NCI-H1436 (cell line): ENCODE results near the gene RGS16.
A peak's percentile ranks its signal among the peaks of the same experiment; 100 is the strongest.
"Not testable (repeated sequence)": the region's sequence is repeated elsewhere in the genome, so short reads cannot be mapped to it uniquely, and the experiment has no call there.

Experiments
- DNase-seq: peaks from one replicate; lab custom pipeline; 2025; lab: John Stamatoyannopoulos, UW

The RGS16 gene

GRCh38 chr1:182604175-182605164 lies at the start of gene RGS16:
Gene RGS16 (minus strand): TSS chr1:182604389. CDS start chr1:182604259, 130 bp downstream.
- DNase-seq = peak; percentile 88

GRCh38 chr1:182653986-182654385 lies 49.8 kb upstream of the RGS16 start:
- DNase-seq = no peak

GRCh38 chr1:182652933-182653332 lies 48.7 kb upstream of the RGS16 start:
- no peak for DNase-seq

- no peak for DNase-seq
Observed at GRCh38 chr1:182651339-182651724, 47.1 kb upstream of the RGS16 start.

DNA sequence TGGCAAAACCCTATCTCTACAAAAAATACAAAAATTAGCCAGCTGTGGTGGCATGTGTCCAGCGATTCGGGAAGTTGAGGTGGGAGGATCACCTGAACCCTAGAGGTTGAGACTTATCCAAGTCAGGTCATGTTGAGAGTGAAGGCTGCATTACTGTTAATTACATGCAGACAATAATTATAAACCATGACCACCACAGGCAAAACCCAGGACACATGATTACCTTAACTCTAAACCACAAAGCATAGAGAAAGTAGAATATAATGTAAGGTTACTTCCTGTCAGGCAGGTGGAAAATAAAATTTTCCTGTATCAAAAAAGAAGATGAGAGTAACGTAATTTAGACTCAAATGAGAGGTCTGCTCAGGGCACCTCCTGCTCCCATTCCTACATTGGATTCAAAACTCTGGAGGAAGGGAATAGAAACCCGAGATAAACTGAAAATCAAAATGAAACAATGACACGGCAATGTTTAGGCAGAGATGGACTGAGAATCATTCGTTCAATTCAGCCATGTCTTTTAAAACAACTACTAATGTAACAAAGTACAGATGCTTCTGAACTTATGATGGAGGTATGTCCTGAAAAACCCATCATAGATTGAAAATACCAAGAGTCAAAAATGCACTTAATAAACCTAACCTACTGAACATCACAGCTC lies 46.6 kb upstream of the RGS16 start:
- DNase-seq = no peak

- DNase-seq = no peak
Observed at GRCh38 chr1:182649041-182649440, 44.9 kb upstream of the RGS16 start.

- DNase-seq = no peak
Observed at GRCh38 chr1:182646739-182647138, 42.5 kb upstream of the RGS16 start.

DNA sequence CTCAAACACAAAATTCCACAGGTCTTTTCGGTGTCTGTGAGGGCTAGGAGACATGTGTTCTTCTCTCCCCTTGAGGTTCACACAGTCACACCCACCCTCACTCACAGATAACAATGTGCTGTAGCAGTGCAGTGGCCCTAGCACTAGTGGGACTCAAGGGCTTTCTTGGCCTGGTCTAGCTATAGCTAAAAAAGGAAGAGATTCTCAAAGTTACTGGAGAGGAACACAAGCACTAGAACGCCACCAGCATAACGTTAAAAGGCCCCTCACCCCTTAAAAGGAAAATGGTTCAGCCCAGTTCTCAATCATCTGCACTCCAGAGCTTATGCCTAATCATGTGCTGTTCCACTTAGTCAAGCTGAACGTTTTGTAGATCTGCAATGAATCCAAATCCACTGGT lies 40.7 kb upstream of the RGS16 start:
- DNase-seq = no peak

- DNase-seq = no peak
Observed at GRCh38 chr1:182643699-182644098, 39.5 kb upstream of the RGS16 start.

DNA sequence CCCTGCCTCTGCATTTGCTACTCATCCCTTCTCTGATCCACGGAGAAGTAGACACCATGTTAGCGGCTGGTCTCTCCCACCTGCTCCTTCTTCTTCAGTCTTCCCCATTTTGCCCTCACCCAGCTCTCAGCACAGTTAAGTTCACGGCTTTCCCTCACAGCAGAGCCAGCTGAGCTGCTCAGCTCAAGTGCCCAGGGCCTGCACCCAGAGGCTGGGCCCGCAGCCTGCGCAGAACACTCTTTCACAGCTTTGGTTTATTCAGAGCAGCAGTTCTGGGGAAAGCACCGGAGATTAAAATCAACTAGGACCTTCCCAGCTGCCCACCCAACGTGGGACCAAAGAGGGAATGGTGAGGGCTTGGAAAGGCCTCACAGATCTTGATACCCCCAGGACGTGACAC lies 38.3 kb upstream of the RGS16 start:
- DNase-seq = no peak

DNA sequence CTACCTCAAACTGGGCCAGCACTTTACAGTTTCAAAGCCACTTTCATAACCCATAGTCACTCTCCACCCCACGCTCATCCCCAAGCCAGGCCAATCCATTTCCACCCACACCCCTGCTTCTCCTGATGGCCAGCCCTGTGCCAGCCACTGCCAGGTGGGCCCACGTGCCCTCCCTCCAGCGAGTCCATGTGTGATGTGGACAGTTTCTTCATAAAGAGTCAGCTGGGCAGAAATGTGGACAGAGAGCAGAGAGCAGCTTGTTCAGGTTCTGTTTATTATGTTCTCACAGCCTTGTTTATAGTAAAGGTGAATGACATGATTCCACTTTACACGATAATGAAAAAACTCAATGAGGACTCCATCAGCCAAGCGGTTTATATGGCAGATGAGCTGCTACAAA lies 37.4 kb upstream of the RGS16 start:
- DNase-seq = no peak

DNA sequence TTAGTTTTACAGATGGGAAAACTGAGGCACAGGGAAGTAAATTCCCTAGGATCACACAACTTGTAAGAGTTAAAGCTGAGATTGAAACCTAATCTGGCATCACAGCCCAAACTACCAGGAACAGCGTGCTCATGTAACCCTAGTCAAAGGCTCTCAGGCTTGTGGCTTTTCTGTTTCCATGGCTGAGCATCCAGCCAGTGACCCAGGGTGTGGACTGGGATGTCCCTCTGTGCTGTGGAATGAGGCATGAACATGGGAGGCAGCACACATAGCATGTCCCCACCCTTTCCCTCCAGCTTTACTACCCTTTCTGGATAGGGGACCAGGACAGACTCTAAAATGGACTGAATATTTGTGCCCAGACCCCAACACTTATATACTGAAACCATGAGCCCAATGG lies 35.1 kb upstream of the RGS16 start:
- no peak for DNase-seq

DNA sequence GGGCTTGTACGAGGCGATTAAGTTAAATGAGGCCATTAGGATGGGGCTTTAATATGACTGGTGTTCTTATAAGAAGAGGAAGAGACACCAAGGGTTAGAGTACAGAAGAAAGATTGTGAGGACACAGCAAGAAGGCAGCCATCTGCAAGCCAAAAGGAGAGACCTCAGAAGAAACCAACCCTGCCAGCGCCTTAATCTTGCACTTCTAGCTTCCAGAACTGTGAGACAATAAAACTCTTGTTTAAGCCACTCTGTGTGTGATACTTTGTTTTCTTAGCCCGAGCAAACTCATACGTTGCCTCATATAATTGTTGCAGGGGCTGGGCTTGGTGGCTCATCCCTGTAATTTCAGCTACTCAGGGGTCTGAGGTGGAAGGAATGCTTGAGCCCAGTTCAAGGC lies 33.6 kb upstream of the RGS16 start:
- DNase-seq = no peak

DNA sequence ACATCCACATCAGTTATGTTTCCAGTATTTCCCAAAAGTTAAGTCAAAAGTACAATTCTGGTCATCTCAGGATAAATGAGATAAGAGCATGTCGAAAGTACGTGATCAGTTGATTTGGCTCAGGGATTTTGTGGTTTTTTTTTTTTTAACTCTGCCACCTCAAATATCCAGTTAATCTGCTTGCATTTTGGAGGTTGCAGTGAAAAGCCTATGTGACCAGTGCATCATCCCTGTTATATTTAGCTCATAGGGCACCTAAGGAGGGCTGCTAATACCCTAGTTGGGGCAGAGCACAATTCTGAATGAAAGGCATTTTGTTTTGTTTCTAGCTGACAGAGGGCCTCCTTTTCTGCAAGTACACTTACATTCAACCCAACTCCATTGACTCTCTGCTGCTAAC lies 31.7 kb upstream of the RGS16 start:
- no peak for DNase-seq

- DNase-seq = no peak
Observed at GRCh38 chr1:182634306-182635072, 30.3 kb upstream of the RGS16 start.

DNA sequence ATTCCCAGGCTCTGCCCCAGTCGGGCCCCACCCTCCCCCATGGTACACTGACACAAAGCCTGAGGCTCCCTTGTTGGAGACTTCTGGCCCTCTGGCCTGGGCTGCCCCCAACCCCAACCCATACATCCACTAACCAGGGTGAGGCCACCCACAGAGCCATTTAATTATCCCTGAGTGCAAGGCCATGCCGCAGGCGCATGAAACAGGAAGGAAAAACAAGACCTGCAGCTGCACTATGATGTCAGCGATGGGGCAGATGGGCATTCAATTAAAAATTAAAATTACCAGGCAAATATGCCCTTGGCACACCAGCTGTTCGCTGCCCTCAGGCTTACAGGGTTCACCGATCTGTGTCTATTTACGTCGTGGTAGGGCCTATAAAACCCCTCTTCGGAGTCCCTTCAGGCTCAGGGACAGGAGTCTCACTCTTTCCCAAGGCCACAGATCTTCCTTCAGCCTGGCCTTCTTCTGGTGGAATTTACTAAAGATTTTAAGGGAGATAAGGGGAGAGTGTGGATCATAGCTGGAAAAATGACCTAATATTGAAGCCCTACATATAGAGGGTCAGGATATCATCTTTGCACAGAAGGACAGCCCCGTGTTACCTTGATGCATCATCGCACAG lies 29.6 kb upstream of the RGS16 start:
- peak; percentile 57 for DNase-seq

DNA sequence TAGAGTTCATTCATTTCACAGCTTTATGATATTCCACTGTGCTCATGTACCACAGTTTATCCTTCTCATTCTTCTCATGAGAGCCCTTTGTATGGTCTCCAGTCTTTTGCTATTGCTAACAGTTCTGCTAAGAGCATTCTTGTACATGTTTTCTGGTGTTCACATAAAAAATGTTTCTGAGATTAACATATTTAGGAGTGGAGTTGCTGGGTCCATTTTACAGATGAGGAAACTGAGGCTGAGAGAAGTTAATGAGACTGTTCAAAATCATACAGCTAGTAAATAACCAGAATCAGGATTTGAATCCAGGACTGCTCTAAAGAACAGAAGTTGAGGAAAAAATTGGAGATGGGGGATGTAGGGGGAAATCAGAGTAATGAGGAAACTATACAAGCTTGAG lies 28.8 kb upstream of the RGS16 start:
- DNase-seq = no peak

- DNase-seq = not testable (repeated sequence)
Observed at GRCh38 chr1:182632441-182632857, 28.3 kb upstream of the RGS16 start.

DNA sequence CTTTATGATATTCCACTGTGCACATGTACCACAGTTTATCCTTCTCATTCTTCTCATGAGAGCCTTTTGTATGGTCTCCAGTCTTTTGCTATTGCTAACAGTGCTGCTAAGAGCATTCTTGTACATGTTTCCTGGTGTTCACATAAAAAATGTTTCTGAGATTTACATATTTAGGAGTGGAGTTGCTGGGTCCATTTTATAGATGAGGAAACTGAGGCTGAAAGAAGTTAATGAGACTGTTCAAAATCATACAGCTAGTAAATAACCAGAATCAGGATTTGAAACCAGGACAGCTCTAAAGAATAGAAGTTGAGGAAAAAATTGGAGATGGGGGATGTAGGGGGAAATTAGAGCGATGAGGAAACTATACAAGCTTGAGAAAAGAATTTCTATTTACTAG lies 27.8 kb upstream of the RGS16 start:
- DNase-seq = no peak

DNA sequence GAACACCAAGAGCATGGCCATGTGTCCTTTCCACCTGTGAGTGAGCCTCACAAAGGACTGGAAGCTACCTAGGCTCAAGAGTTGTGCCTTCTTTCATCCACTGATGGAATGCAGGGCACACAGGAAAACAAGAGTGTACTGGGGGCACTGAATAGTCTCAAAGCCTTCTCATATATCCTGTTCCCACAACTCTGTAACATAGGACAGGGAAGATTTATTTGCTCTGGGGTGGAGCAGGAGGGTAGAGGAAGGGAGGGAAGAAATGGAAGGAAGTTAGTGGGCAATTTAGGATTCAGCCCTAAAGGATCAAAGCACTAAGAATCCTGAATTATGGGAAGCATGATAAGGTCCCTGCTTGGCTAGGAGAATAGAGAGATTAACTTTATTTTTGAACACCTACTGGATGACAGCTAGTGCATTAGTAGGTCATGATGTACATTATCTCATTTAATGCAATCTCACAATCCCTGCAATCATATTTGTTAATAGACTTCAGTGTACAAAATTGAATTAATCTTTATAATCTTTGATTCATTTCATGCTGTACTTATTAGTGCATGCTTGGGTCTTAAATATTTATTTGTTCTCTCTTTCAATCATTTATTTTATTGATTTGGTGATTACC lies 27.0 kb upstream of the RGS16 start:
- no peak for DNase-seq

DNA sequence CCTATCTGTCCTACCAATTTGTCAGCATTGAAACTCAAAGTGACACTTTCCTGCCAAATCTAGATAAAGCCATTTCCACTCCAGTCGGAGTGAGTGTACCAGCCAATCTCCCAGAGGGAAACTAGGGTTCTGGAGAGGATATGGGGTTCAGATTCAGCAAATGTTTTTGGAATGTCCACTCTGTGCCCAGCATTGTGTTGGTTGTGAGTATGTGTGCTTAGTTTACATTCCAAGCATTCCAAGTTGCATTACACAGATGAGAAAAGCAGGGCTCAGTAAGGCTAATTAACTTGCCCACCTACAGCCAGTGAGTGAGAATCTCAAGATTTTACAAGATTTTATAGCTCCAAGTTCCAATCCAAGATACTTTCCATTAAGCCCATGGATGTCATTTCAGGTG lies 26.4 kb upstream of the RGS16 start:
- no peak for DNase-seq
